Fibroblast of peridontal ligament (primary cell): ENCODE measurements around the gene DCK.
A peak's percentile ranks its signal among the peaks of the same experiment; 100 is the strongest.
"Not testable (repeated sequence)": the region's sequence is repeated elsewhere in the genome, so short reads cannot be mapped to it uniquely, and the experiment has no call there.

Experiments used
- DNase-seq: peaks from one replicate; pipeline ENCODE4 v3.0.0-alpha.2; 2010; ENCODE audit errors: extremely low read depth

The DCK gene

DNA sequence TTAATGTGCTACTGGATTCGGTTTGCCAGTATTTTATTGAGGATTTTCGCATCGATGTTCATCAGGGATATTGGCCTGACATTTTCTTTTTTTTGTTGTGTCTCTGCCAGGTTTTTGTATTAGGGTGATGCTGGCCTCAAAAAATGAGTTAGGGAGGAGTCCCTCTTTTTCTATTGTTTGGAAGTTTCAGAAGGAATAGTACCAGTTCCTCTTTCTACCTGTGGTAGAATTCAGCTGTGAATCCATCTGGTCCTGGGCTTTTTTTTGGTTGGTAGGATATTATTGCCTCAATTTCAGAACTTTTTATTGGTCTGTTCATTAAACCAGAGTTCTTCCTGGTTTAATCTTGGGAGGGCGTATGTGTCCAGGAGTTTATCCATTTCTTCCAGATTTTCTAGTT is 7.9 kb downstream of the DCK start:
- DNase-seq = not testable (repeated sequence)

- no peak for DNase-seq
Observed at GRCh38 chr4:71004281-71004851, 10.9 kb downstream of the DCK start.

DNA sequence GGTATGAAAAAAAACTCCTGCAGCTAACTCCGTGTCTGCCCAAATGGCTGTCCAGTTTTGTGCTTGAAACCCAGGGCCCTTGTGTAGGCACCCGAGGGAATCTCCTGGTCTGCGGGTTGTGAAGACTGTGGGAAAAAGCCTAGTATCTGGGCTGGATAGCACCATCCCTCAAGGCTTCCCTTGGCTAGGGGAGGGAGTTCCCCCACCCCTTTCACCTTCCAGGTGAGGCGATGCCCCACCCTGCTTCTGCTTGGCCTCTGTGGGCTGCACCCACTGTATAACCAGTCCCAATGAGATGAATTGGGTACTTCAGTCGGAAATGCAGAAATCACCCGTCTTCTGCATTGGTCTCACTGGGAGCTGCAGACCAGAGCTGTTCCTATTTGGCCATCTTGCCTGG is 11.6 kb downstream of the DCK start:
- not testable (repeated sequence) for DNase-seq

DNA sequence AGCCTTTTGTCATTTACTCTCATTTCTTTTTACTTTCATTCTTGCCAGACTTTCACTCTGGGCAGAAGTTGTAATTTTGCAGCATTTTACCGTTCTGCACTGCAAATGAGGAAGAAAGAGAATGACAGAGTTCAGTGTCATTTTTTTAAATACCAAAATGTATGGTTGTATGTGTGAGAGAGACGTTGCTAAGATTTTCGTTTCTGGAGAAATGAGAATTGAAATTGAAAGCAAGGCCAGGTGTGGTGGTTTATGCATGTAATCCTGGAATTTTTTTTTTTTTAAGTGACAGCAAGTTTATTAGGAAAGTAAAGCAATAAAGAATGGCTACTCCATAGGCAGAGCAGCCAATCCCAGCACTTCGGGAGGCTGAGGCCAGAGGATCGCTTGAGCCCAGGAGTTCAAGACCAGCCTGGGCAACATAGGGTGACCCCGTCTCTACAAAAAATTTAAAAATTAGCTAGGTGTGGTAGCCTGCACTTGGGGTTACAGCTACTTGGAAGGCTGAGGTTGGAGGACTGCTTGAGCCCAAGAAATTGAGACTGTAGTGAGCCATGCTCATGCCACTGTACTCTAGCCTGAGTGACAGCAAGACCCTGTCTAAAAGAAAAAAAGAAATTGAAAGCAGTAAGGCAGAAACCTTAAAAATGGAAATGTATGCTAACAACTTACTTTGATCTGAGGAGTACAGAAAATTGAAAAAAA is 12.9 kb downstream of the DCK start:
- DNase-seq = no peak

GRCh38 chr4:71008196-71008595 is 14.7 kb downstream of the DCK start:
- DNase-seq = no peak

GRCh38 chr4:71009086-71009485 is 15.6 kb downstream of the DCK start:
- DNase-seq = no peak

GRCh38 chr4:71009890-71010588 is 16.6 kb downstream of the DCK start:
- peak; percentile 75 for DNase-seq

GRCh38 chr4:71011451-71011850 is 18.0 kb downstream of the DCK start:
- DNase-seq = no peak

DNA sequence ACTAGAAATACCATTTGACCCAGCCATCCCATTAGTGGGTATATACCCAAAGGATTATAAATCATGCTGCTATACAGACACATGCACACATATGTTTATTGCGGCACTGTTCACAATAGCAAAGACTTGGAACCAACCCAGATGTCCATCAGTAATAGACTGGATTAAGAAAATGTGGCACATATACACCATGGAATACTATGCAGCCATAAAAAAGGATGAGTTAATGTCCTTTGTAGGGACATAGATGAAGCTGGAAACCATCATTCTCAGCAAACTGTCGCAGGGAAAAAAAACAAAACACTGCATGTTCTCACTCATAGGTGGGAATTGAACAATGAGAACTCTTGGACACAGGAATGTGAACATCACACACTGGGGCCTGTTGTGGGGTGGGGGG is 23.9 kb downstream of the DCK start:
- DNase-seq = not testable (repeated sequence)

DNA sequence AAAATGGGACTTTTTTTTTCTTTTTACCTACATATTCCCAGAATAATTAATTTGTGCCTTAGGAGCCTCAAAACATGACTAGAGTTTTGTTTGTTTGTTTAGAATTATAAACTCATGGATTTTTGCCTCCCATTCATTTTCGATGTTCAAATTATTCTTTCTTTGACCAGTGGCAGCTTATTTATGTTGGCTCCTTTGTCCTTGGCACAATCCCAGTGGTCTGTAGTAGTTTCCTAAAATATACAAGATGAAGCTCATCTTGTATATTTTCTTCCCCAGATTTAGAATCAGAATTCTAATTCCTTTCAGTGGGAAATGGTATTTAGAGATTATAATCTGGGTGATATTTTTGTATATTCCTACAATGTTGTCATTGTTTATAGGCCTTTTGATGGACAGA is 27.2 kb downstream of the DCK start:
- peak; percentile 70 for DNase-seq

- no peak for DNase-seq
Observed at GRCh38 chr4:71025654-71026053, 32.2 kb downstream of the DCK start.

DNA sequence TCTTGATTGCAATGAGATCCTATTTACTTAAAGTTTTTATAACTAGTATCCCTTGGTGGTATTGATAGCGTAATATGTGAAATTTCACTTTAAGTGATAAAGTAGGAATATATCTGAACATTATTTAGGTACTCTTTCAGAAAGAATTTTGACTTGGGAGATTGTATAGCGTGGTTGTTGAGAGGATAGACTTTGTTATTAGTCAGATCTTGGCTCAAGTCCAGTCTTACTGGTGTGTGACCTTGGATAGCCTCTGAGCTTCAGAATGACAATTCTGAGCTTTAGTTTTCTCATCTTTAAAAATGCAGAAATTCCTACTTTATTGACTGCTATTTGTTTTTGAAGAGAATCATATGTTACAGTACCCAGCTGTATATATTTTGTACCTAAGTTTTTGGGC is 32.6 kb downstream of the DCK start:
- peak; percentile 84 for DNase-seq

DNA sequence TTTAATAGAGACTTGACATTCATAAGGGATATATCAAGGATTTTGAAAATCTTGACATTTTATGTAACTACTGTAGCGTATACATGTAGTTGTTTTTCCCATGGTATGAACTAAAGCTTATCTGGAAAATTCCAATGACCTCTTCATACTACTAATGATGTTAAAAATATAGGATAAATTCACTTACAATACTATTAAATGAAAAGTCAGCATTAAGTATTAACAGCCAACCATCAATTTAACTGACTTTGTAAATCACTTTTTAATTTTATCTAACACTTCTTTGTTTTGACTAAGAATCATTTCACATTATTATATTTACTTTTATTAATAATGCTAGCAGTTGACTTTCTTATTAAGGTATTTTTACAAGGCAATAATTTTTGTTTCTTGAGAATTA is 34.2 kb downstream of the DCK start:
- DNase-seq = no peak

DNA sequence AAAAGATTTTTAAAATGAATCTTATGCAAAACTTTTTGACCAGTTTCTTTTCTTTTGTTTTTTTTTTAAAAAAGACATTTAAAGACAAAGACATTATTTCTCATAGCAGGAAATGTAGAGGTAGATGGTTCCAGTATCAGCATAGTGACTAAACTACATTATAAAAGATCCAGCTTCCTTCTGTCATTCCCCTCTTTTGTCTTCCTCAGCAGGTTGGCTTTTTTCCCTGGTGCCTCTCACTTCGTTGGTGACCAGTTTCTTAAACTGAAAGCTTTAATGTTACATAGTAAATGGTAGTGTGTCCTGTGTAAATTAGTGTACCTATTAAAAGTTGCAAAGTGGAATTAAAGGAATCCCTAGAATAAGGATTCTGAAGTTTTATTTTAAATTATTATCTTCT is 36.1 kb downstream of the DCK start:
- no peak for DNase-seq

- peak; percentile 26 for DNase-seq
Observed at GRCh38 chr4:71032106-71032505, 38.7 kb downstream of the DCK start.

DNA sequence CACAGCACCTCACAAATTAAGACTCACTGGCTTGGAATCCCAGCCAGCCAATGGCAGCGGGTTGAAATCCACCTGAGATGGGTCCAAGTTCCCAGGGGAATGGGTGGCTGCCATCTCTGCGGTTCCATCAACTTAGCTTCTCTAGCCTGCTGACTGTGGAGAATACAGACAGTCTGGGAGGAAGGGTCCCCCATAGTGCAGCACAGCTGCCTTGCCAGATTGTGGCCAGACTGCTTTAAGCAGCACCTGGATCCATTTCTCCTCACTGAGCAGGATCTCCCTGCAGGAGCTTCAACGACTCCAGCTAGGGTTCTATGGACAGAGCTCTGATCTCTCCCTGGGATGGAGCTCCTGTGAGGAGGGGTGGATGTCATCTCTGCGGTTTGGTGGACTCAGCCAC is 51.8 kb downstream of the DCK start:
- DNase-seq = no peak

DNA sequence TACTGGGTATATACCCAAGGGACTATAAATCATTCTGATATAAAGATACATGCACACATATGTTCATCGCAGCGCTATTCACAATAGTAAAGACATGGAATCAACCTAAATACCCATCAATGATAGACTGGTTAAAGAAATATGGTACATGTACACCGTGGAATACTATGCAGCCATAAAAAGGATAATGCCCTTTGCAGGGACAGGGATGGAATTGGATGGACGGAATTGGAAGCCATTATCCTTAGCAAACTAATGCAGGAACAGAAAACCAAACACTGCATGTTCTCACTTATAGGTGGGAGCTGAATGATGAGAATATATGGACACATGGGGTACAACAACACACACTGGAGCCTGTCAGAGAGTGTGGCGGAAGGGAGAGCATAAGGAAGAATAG is 55.9 kb downstream of the DCK start:
- no peak for DNase-seq

- no peak for DNase-seq
Observed at GRCh38 chr4:71050809-71051208, 57.4 kb downstream of the DCK start.

- no peak for DNase-seq
Observed at GRCh38 chr4:71052034-71052433, 58.6 kb downstream of the DCK start.

DNA sequence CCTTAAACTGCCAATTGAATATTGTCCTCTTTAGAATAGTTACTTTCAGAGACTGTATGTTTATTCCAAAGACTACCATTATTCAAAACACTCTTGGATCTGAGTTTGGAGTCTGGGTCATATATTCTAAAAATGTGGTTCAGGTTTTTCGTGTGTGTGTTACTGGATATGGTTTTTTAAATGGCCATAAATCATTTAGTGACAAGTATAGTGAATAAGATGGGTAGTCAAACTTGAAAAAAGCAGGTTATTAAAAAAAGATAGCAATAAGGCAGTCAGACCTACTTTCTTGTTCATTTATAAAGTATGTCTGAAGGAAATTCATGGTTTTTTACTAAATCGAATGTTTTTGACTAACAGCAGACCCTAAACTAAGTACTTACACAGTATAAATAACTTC is 59.3 kb downstream of the DCK start:
- no peak for DNase-seq

GRCh38 chr4:71053613-71054012 is 60.2 kb downstream of the DCK start:
- DNase-seq = not testable (repeated sequence)

DNA sequence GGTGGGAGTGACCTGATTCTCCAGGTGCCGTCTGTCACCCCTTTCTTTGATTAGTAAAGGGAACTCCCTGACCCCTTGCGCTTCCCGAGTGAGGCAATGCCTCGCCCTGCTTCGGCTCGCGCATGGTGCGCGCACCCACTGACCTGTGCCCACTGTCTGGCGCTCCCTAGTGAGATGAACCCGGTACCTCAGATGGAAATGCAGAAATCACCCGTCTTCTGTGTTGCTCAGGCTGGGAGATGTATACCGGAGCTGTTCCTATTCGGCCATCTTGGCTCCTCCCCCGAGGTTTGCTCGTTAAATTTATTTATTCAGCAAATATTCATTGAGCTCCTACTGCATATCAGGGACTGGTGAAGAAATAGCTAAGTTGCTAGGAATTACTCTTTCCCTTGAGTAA is 66.1 kb downstream of the DCK start:
- not testable (repeated sequence) for DNase-seq

DNA sequence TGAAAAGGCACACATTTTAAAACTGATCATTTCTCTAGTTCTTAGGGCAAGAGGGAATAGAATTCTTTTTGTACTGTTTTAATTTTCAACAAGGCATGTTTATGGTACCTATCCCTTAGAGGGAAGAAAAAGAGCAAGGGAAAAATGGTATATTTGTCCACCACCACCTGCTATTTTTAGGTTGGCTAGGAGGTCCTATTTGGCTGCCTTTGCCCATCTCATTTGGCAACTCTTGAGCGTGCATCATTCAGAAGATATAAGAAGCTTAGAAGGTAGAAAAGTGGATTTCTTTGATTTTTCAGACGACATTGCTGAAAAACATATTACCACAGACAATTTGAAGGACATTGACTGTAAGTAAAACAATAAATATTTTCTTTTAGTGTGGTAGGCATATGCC is 69.0 kb downstream of the DCK start:
- no peak for DNase-seq
